GM18868 (cell line): ENCODE results near the gene WDR5.

ENCODE experiments used
- ATAC-seq: cut with Tn5 transposase; IDR thresholded peaks from one replicate; pipeline ENCODE4 v1.9.1; 2021; ENCODE audit warnings: mild to moderate bottlenecking, moderate library complexity; ENCODE audit not compliant: unreplicated experiment

Gene WDR5

GRCh38 chr9:134131471-134132207, 4.2 kb upstream of the WDR5 start:
- no peak for ATAC-seq

- no peak for ATAC-seq
Observed at GRCh38 chr9:134132208-134132870, 3.5 kb upstream of the WDR5 start.

GRCh38 chr9:134134949-134135342, 936 bp upstream of the WDR5 start:
- no peak for ATAC-seq

- ATAC-seq = peak; percentile 16
Observed at GRCh38 chr9:134136118-134136995, 475 bp downstream of the WDR5 start.

GRCh38 chr9:134136996-134137299, 1.1 kb downstream of the WDR5 start:
- ATAC-seq = no peak

- no peak for ATAC-seq
Observed at GRCh38 chr9:134138292-134138691, 2.4 kb downstream of the WDR5 start.

- ATAC-seq = no peak
Observed at GRCh38 chr9:134139081-134139480, 3.2 kb downstream of the WDR5 start.

- ATAC-seq = no peak
Observed at GRCh38 chr9:134141906-134142305, 6.0 kb downstream of the WDR5 start.

- ATAC-seq = no peak
Observed at GRCh38 chr9:134144801-134145200, 8.9 kb downstream of the WDR5 start.

GRCh38 chr9:134145262-134145661, 9.4 kb downstream of the WDR5 start:
- no peak for ATAC-seq

GRCh38 chr9:134146774-134147493, 11.1 kb downstream of the WDR5 start:
- no peak for ATAC-seq

GRCh38 chr9:134149380-134149779, 13.5 kb downstream of the WDR5 start:
- ATAC-seq = no peak

GRCh38 chr9:134150557-134151214, 14.8 kb downstream of the WDR5 start:
- ATAC-seq = no peak

- no peak for ATAC-seq
Observed at GRCh38 chr9:134152022-134152448, 16.2 kb downstream of the WDR5 start.

GRCh38 chr9:134152488-134152887, 16.6 kb downstream of the WDR5 start:
- ATAC-seq = no peak

- no peak for ATAC-seq
Observed at GRCh38 chr9:134153450-134153849, 17.6 kb downstream of the WDR5 start.

GRCh38 chr9:134154262-134154701, 18.4 kb downstream of the WDR5 start:
- no peak for ATAC-seq

- ATAC-seq = no peak
Observed at GRCh38 chr9:134155812-134156377, 20.0 kb downstream of the WDR5 start.

- ATAC-seq = no peak
Observed at GRCh38 chr9:134156564-134157377, 20.9 kb downstream of the WDR5 start.
